ENCODE results near the gene MYLIP.

MYLIP gene

DNA sequence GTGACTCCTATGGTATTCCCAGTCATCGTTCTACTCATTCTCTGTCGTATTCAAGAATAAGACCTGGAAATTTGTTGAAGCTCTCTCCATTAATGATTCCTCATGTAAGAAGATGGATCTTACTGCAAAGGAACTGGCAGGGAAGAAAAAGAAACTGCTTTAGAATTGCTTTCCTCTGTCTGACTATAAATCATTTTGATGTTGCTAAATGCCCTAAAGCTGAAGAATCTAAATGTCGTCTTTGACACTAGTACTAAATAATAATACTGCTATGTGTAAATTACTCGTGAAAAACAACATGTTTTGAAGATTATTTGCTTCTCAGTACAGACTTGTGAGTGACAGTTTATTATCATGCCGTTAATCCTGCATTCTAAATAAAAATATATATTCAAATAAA is 20.5 kb upstream of the MYLIP start:
- no peak for DNase-seq (ENCODE audit: low read depth)

DNA sequence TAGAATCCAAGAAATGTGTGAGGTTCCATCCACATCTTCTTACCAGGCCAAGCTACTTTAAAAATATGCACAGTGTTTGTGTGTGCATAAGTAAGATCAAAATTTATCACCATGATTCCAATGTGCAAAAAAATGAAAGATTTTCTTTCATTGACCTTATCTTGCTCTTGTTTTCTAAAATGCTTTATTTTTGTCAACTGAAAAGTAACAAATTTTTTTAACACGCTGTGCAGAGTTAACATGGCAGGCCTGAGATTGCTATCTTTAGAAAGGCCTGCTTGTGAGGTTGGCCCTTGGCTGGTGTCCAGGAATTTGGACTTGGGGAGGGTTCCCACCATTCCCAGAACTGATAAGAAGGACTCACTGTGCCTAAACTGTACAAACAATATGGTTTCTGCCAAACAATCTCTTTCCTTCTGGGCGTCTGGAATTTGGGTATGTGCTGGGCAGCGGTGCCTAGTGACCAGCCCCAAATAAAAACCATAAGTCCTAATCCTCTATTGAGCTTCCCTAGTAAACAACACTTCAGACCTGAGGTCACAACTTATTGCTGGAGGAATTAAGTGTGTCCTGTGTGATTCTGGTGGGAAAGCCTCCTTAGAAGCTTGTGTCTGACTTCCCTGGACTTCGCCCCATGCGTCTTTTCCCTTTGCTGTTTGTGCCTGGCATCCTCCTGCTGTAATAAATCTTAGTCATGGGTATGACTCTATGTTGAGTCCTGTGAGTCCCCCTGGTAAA is 19.8 kb upstream of the MYLIP start:
- no peak for DNase-seq (ENCODE audit: low read depth)

DNA sequence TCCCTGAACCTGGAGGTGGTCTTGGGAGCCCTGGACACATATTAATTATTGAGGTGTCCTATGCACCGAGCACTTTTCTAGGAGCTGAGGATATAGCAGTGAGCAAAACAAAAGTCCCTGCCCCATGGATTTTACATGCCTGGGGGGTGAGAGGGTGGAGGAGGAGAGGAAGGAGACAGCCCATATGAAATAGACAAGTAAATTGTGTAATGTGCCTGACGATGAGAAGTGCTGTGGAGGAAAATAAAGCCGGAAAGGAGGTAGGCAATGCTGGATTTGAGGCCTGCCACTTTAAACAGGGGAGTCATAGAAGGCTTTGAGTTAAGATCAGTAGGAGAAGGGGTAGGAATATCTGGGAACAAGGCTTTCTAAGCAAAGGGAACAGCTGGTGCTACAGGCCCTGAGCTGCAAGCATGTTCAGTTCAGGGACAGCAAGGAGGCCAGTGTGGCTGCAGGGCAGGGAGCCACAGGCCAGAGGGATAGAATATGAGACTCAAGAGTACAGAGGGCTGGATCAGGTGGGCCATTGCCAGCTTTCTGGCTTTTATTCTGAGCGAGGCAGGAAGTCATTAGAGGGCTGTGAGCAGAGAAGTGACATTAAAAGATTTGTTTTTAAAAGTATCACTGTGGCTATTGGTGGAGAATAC is 19.1 kb upstream of the MYLIP start:
- DNase-seq (ENCODE audit: low read depth), result no peak

DNA sequence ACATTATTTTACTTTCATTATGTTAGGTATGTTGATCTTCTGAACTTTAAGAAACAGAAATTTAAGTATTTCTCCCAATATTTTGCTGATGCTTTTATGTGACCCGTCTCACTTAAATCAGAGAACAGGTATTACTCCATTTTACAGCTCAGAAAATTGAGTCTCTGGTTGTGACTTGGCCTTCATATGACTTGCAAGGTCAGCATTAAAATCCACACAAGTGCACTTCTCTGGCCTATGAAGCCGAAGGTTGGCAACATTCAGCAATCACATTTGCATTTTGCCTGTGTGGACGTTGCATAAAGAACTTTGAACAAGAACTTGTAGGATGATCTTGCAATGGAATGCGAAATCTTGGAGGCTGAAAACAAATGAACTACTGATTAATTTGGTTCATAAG is 10.1 kb upstream of the MYLIP start:
- no peak for DNase-seq (ENCODE audit: low read depth)

DNA sequence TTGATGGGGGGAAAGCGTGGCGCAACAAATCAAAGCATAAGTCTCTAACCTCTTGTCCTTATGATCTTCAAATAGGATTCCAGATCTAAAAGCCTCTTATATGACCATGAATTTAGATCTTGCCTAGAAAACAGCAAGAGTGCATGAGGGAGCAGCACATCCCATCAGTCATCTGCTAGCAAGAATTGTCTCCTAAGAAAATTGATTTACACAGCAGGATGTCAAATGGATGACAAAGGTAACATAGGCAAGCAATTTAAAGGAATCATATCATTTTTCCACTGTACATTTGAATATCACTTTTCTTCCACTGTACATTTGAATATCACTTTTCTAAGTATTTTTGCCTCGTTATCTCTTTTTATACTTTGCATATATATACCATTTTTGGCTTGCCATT is 7.5 kb upstream of the MYLIP start:
- no peak for DNase-seq (ENCODE audit: low read depth)

DNA sequence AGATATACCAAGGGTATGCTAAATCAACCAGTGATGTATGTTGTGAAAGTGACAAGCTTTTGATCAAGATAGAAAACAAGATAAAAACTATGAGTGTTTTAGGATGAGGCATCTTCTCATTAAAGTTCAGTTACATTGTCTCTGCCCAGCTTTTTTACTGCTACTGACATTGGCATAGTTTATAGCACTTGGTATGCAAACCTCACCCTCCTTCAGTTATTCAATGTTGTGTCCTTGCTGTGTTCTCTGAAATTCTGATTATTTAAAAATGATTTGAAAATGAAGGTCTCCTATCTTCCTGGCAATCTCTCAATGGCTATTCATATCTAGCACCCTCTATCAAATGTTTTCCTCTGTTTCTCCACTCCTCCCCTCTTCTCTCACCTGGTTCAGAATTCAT is 6.7 kb upstream of the MYLIP start:
- DNase-seq (ENCODE audit: low read depth), result no peak

DNA sequence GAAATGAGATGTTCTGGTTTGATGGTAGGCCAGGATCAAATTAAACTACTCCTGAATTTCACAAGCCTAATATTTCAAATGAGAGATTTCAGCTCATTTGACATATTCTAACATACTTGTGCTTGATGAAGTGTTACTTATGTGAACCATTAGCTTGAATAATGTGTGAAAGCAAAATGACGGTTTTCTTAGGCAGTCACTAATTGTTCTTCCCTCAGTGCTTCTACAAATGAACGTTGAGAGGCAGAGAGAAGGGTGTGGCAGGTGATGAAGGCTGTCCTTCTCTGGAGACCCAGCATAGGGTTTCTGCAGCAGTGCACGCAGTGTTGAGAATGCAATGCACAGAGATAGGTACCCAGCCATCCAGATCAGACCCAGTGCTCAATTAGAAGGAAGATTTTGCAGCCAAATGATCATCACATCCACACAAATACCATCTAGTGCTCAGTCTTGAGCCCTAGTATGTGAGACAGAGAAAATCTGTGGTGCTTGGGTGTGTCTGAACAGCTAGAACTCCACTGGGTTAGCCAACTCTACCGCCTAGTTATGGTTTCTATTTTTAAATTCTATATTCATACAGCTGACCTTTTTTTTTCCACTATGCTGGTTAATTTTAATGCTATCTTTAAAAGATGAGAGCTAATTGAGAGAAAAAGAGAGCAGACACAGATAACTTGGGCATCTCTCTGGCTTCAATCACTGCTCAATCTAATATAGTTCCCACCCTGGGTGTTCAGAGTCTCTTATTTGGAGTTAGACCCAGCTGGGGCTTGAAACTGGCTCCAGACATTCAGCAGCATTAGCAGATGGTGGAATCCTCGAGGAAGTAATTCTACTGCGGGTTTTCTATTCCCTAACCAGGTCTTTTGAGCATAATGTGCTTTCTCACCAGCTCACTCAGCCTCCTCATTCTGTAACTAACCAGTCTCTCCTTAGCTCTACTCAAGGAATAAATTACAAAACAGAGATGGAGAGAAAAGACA is 4.4 kb upstream of the MYLIP start:
- DNase-seq (ENCODE audit: low read depth), result no peak

DNA sequence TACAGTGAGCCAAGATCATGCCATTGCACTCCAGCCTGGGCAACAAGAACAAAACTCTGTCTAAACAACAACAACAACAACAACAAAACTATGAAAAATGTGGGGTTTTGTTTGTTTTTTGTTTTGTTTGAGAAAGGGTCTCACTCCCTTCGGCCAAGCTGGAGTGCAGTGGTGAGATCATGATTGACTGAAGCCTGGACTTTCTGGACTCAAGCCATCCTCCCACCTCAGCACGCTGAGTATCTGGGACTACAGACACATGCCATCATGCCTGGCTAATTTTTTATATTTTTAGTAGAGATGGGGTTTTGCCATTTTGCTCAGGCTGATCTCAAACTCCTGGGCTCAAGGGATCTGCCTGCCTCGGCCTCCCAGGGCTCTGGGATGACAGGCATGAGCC is 2.8 kb upstream of the MYLIP start:
- no peak for DNase-seq (ENCODE audit: low read depth)

DNA sequence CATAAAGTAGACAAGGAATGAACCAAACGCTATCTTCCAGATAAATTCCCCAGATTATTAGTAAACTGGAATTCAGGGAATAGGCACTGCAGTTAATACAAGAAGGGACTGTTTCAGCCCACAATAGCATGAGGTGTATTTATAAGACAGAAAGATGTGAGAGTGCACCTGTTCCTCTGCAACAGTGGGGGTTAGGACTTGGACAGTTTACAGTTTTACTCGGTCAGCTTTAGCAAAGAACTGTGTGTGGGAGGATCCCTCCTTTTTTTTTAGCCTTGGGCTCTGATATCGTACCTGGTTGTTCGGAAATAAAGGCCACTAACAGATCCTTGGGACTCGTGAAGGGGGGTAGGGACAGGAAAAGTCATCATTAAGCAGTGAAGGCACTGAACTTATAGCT is 2.0 kb upstream of the MYLIP start:
- no peak for DNase-seq (ENCODE audit: low read depth)

DNA sequence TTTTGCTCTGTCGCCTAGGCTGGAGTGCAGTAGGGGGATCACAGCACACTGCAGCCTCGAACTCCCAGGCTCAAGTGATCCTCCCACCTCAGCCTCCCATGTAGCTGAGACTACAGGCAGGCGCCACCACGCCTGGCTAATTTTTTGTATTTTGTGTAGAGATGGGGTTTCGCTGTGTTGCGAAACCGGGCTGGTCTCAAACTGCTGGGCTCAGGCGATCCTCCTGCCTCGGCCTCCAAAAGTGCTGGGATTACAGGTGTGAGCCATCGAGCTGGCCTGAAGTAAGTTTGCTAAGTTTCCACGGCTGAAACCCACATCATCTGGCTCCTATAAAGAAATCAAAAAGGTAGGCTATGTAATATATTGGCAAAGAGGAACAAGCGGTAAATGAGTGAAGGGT is 1.4 kb upstream of the MYLIP start:
- no peak for DNase-seq (ENCODE audit: low read depth)

DNA sequence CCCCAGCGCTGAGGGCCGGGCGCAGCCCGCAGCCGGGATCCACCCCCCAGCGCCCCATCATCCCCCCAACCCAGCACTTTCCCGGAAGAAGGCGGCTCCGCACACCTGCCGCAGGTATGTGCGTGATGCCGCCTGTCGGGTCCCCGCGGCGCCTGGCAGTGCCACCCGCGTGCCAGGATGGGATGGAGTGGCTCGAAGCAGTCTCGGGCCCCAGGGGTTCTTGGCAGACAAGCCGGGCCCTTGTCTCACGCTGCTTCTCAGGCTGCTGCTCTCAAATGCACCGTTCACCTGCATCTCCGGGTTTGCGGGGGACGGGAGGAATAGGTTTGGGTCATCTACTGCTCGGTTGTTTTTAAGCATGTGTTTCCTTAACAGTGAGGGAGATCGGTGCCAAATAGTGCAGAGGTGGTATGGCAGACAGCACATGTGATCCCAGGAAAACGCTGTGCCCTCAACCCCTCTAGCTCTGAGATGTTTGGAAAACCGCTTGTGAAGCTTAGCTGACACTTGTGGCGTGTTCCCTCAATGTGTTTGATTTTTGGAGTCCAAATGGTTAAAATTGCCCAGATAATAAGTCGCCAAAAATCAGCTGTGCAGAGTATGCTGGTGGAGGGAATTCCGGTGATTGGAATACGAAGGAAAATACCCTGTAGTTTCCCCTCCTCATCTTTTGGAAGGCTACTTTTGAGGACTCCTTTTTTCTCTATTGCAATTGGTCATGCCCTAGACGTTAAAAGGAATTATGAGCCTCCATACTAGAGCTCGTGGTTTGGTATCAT is 926 bp downstream of the MYLIP start:
- DNase-seq (ENCODE audit: low read depth), result no peak

DNA sequence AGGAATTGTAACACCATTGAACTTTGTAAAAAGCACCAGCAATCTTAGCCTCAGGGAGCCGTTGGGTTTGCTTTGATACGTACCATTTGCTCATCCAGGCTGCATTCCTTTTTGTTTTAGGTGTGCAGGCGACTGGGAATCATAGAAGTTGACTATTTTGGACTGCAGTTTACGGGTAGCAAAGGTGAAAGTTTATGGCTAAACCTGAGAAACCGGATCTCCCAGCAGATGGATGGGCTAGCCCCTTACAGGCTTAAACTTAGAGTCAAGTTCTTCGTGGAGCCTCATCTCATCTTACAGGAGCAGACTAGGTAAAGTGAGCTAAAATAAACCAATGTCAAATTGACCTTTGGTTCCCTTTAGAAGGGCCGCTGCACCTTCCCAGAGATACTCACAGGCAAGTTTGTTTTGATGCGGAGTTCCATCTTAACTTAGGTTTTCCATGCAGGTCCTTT is 1.6 kb downstream of the MYLIP start:
- DNase-seq (ENCODE audit: low read depth), result no peak

DNA sequence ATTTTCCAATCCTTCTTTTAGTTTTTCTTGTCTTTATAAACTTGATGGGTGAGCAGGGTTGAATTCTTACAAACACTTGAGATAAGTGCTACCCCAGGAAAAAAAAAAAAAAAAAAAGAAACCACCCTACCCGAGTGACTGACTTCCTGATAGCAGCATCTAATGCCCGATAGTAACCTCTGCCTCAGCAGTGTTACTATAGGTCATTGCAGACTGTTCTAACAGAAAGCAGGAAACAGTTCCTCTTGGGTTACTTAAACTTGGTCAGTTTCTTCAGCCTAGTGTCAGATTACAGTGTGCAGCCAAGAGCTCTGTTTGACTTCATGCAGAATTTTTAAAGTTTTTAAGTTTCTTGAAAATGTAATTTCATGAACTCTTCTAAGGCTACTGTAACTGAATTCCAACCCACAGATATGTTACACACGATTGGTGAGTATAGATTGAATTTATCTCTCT is 2.1 kb downstream of the MYLIP start:
- no peak for DNase-seq (ENCODE audit: low read depth)

DNA sequence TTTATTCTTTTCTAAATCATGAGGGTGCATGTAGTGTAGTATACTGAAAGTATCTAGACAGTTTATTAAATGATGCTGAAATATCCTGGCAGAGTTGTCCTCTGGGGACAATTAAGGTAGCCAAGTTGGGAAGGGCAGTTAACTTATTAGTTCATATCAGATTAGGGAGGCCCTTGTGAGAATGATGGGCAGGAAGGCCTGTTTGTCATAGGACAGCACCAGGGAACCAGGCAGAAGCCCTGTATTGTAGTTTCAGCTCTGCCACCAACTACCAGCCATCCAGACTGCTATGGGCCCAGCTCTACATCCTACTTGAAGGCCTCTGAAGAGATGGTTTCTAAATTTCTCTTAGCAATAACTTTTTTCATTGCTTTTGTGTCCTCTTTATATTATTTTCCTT is 4.0 kb downstream of the MYLIP start:
- DNase-seq (ENCODE audit: low read depth), result no peak

DNA sequence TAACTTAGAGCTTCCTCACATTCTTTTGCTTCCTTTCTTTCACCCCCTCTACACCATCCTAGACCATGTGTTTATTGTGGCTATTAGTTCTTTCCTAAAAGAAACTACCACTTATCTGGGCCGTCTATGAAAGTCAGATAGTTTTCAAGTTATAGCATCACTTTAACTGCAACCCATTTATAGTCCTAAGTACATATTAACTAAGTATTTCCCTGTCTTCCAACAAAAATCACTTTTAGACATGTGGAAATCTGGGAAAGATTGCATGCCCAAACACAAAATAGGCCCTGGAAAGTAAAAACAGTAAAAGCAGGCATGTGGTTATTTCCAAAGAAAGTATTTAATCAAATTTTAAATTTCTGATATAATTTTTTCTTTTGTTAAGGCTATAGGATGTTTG is 5.5 kb downstream of the MYLIP start:
- no peak for DNase-seq (ENCODE audit: low read depth)

DNA sequence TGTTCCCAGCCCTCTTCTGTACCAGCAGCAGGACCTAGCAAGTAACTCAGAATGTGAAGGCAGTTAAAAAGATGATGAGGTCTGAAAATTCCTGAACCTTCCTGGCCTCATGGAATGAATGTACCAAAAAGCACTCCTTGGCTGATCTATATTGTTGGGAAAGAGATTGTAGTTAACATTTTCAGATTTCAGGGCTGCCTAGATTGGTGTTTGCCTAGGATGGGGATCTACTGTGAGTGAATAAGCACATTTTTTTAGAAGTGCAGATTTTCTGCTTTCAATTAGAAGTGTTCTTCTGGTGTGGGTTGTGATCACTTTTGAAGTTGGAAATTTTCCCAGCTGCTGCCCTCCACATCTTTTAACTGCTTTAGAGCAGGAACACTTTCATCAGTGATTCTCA is 6.2 kb downstream of the MYLIP start:
- DNase-seq (ENCODE audit: low read depth), result no peak

DNA sequence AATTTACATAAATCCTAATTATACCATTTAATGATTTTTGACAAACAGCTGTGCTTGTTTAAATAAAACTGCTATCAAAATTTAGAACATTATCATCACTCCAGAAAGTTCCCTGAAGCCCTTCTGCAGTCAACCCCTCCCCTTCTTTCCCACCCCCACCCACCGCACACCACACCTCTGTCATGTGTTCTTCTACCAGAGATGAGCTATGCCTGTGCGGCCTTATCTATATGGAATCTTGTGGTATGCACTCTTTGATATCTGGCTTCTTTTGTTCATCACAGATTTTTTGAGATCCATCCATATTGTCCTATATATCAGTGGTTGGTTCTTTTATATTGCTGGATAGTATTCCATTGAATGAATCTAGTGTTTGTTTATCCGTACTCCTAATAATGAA is 7.2 kb downstream of the MYLIP start:
- no peak for DNase-seq (ENCODE audit: low read depth)

DNA sequence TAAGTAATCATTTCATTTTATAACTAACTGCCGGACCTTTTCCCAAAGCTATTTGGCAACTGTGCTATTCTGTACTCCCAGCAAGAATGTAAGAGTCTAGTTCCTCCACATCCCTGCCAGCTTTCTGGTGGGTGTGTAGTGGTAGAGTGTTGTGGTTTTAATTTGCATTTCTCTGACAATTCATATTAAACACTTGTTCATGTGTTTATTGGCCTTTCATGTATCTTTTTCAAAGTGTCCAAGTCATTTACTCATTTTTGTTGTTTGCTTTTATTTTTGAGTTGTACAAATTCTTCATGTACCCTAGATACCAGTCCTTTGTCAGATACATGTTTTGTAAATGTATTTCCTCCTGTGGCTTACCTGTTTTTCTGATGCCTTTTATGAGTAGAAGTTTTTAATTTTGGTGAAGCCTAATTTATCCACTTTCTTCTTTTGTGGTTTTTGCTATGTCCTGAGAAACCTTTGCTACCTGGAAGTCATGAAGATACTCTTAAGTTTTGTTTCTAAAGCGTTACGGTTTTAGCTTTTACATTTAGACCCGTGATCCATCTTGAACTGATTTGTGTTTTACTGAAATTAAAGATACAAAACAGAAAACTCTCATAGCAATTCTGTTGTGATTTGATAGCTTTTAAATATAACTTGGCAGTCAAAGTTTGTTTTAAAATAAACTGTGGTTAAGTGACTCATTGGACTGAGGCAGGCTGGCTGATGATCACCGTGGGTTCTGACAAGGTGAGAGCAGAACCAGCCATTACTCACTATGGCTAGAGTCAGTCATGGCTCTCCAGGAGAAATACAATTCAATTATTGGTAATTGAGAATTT is 8.0 kb downstream of the MYLIP start:
- no peak for DNase-seq (ENCODE audit: low read depth)

DNA sequence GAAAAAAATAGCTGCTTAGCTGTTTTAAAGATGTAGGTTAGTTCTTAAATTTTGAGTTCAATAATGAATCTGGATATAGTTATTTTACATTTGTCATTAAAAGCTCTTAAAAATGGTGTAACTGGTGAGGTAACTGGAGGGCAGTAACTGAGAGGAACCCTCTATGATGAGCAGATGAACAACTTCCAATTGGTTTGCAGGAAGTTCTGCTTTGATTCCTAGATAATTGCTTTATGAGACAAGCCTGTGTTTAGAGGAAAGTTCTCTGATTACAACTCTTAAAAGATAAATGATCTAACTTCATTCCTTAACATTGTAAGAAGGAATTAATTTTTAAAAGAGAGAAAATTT is 8.5 kb downstream of the MYLIP start:
- no peak for DNase-seq (ENCODE audit: low read depth)

DNA sequence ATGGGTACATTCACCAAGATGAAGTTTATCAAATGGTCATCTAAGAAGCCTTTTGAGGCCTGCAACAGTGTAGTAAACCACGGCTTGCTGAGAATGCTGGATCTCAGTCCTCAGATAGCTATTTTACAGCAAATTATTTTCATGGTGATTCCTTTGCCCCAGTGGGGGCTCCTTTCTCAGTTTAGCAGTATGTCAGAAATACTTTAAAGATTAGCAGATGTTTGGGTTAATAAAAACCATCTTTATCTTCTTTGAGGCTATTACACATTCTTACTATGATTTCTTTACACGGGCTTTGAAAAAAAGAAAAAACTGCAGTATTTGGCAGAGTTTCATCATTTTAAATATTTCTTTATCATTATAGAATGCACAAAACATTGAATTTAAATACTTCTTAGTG is 10.7 kb downstream of the MYLIP start:
- no peak for DNase-seq (ENCODE audit: low read depth)

DNA sequence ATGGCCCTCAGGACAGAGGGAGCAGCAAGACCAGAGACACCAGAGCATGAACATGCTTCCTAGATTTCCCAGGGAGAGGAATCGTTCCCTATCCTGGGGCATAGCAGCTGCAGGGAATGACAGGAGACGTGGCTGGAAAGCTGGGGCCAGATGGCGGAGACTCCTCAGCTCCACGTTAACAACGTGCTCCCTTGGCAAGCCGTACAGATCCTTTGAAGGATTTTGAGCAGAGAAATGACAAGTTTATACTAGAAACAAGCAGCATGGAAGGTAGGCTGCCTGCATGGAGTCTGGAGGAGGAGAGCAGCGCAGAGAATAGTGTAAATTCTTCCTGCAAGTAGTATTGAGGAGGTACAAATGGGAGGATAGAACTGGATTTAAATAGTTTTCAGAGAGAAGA is 11.7 kb downstream of the MYLIP start:
- no peak for DNase-seq (ENCODE audit: low read depth)
